RWPE1 (cell line): ENCODE measurements around the gene PIGV.
A peak's percentile ranks its signal among the peaks of the same experiment; 100 is the strongest.

ENCODE experiments used
- CTCF ChIA-PET: fragments of 350-600 bp; sonication (Branson Sonifier 250); formaldehyde crosslinking; extraction: SDS; loops from one replicate; lab custom pipeline; 2021; lab: Yijun Ruan, JAX
- POLR2A ChIA-PET: fragments of 400-600 bp; formaldehyde crosslinking; extraction: SDS; loops from one replicate; lab custom pipeline; 2020; ENCODE audit warnings: antibody characterized with exemption; ENCODE audit not compliant: low non-redundant PET; lab: Yijun Ruan, JAX
- DNase-seq: peaks from one replicate; pipeline ENCODE4 v3.0.0; 2012; ENCODE audit warnings: low spot score
- H3K27ac ChIP-seq: fragments of 450-650 bp; 2 replicates; pipeline ENCODE4 v1.5.1; 2017
- TF ChIP-seq, protein P1 (sequence below): fragments of 450-650 bp; conservative IDR thresholded peaks from 2 replicates; pipeline ENCODE4 v1.5.1; 2017; ENCODE audit warnings: low read depth, mild to moderate bottlenecking

The PIGV gene

DNA sequence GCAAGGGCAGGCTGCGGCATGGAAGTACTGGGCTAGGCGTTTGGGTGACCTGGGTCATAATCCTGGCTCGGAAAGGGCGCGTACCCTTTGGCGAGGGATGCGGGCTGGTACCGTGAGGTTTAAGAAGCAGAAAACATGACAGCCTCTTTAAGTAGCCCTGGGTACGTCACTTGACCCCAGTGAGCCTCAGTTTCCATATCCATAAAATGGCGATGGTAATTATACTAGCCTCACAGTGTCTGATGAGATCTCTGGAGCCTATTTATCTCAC lies 700 bp downstream of the PIGV start:
- DNase-seq, result no peak
- TF ChIP-seq, protein P1, sequence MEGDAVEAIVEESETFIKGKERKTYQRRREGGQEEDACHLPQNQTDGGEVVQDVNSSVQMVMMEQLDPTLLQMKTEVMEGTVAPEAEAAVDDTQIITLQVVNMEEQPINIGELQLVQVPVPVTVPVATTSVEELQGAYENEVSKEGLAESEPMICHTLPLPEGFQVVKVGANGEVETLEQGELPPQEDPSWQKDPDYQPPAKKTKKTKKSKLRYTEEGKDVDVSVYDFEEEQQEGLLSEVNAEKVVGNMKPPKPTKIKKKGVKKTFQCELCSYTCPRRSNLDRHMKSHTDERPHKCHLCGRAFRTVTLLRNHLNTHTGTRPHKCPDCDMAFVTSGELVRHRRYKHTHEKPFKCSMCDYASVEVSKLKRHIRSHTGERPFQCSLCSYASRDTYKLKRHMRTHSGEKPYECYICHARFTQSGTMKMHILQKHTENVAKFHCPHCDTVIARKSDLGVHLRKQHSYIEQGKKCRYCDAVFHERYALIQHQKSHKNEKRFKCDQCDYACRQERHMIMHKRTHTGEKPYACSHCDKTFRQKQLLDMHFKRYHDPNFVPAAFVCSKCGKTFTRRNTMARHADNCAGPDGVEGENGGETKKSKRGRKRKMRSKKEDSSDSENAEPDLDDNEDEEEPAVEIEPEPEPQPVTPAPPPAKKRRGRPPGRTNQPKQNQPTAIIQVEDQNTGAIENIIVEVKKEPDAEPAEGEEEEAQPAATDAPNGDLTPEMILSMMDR, result no peak
- POLR2A ChIA-PET, result interaction anchor here (1.0 to 1.6 kb wide), 2 partner anchors 10 to 95 kb away, joined by 4 to 5 read pairs; no protein-coding TSS in a partner anchor
- H3K27ac ChIP-seq, result peak overlapping the region; percentile 98
- CTCF ChIA-PET, result interaction anchor here (0.6 to 5.2 kb wide), 20 partner anchors 13 to 946 kb away, joined by 3 to 96 read pairs (median 3); no protein-coding TSS in a partner anchor

DNA sequence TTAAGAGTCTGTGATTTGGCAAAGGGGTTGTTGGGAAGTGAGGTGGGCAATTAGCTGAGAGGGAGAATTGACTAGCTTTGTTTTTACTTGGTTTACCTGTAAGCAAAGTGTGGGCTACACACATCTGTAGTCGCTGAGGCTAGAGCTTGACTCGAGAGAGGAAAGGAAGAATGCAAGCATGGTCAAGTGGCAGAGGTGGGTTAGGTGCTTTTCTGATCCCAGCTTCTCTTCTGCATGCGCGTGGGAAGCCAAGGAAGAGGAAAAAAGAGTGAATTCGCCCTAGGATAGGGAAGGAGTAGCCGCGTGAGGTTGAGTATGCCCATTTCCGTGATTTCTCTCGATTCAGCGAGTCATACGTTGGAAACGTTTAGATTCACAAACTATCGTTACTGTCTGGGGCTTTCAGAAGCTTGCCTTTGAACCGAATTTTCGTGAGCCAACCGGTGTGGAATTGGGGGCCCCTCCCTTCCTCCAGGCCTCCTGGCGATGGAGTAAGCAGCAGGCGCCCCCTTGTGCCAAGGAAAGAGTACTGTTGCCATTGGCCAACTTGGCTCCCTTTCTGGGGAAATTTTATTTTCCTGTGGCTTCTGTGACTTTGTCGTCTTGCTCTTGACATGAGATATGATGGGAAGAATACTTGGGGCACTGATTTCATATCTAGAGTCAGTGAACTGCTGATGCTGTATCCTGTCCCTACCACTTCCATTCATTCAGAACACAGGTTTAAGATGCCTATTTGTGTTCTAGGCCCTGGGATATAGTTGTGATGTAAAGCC lies 1.3 kb downstream of the PIGV start:
- DNase-seq, result peak; percentile 89
- TF ChIP-seq, protein P1, result peak; percentile 93
- H3K27ac ChIP-seq, result peak overlapping the region; percentile 98
- POLR2A ChIA-PET, result interaction anchor here (0.9 to 1.6 kb wide), 3 partner anchors 11 to 111 kb away, joined by 3 to 5 read pairs (median 4); no protein-coding TSS in a partner anchor
- CTCF ChIA-PET, result interaction anchor here (0.6 to 5.2 kb wide), 20 partner anchors 12 to 947 kb away, joined by 3 to 96 read pairs (median 3); no protein-coding TSS in a partner anchor

DNA sequence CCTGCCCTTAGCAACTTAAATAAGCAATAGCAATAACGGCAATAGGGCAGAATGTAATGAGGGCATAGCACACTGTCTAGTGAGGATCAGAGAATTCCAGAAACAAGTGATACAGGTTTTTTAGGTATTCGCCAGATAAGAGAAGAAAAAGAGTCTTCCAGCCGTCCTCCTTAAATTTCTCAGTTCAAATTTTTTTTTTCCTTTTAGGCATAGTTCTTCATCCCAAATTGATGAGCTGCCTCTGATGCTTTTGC lies 1.8 kb downstream of the PIGV start:
- POLR2A ChIA-PET, result interaction anchor here (0.9 kb wide), 1 partner anchor 112 kb away, joined by 3 read pairs; no protein-coding TSS in a partner anchor
- TF ChIP-seq, protein P1, result no peak
- CTCF ChIA-PET, result interaction anchor here (0.6 to 5.2 kb wide), 12 partner anchors 21 to 290 kb away, joined by 3 to 96 read pairs (median 4); partner anchors contain the start of gene SFN
- no peak for DNase-seq
- H3K27ac ChIP-seq, result no peak overlapping the region

DNA sequence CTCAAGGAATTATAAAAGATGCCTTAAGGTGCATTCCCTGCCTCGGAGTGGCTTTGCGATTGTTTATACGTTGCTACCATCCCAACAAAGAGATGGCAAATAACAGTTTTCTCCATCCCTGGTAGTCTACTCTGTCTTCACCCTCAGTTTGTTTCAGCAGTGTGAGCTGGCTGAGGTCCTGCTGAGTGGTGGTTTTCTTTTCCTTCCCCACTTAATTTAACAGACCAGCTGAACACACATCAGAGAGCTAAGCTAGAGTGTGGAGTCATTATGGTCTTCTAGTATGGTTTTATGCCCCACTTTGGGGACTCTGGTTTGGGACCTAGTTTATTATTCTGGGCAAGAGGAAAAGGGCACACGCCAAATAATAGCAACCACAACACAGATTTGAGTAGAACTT lies 2.2 kb downstream of the PIGV start:
- H3K27ac ChIP-seq, result no peak overlapping the region
- DNase-seq, result no peak
- TF ChIP-seq, protein P1, result no peak
- POLR2A ChIA-PET, result no interaction called here
- CTCF ChIA-PET, result interaction anchor here (0.6 to 5.2 kb wide), 12 partner anchors 13 to 204 kb away, joined by 3 to 96 read pairs (median 4); partner anchors contain the start of gene SFN

DNA sequence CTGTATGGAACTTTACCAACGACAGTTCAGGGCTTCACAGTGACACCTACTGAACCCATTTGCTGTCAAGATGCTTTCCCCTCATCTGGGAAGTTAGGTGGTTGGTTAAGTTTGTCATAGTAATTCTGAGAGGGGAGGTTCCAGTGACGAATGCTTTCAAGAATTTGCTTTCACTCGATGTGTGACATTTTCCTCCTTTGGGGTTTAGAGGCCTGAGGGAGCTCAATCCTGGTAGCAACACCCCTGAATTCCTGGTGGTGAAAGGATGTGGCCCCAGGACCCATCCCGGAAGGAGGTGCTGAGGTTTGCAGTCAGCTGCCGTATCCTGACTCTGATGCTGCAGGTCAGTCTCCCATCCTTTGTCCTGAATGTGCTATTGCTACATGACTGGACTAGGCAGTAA lies 2.8 kb downstream of the PIGV start:
- DNase-seq, result no peak
- TF ChIP-seq, protein P1, result no peak
- POLR2A ChIA-PET, result no interaction called here
- CTCF ChIA-PET, result interaction anchor here (0.6 to 5.2 kb wide), 6 partner anchors 19 to 190 kb away, joined by 3 to 96 read pairs (median 4); no protein-coding TSS in a partner anchor
- H3K27ac ChIP-seq, result no peak overlapping the region

DNA sequence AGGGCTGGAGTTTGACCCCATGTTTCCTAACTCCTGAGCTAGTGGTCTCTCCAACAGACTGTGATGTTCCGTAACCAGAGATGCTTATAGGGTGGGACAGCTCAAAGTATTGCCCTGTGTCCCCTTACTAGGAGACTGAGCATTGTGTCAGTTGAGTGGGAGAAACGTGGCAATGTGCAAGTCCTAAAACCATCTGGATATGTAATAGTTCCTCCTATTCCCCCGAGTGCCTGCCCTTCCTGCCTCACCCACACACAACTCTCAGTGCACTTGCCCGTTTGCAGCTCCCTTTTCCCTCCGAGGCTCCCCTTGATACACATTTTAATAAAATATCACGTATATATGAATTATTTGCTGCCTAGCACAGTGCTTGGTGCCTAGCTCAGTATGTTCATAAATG lies 3.4 kb downstream of the PIGV start:
- CTCF ChIA-PET, result interaction anchor here (0.6 to 5.2 kb wide), 4 partner anchors 10 to 191 kb away, joined by 3 to 96 read pairs (median 6); no protein-coding TSS in a partner anchor
- TF ChIP-seq, protein P1, result no peak
- POLR2A ChIA-PET, result no interaction called here
- DNase-seq, result no peak
- no peak overlapping the region for H3K27ac ChIP-seq
